SU-DHL-6 (cell line): Measurements from ENCODE around the gene C6orf52.

Experiments
- H2AFZ ChIP-seq: fragments of 200-600 bp; sonication (generic); 2 replicates; pipeline ENCODE4 v1.6.1; 2014; ENCODE audit warnings: low read depth, mild to moderate bottlenecking, moderate library complexity, mixed read lengths, antibody characterized with exemption, low read length; ENCODE audit not compliant: severe bottlenecking
- H3F3A ChIP-seq: fragments of 200-600 bp; shearing (Covaris generic); 2 replicates; pipeline ENCODE4 v1.6.0; 2016; ENCODE audit warnings: antibody characterized with exemption, mild to moderate bottlenecking; ENCODE audit not compliant: insufficient read depth
- H3K27ac ChIP-seq: fragments of 200-600 bp; sonication (generic); 2 replicates; pipeline ENCODE4 v1.5.1; 2016; ENCODE audit warnings: low read depth, mild to moderate bottlenecking, low read length, moderate library complexity, mixed read lengths
- H3K27me3 ChIP-seq: fragments of 200-600 bp; sonication (generic), shearing (Covaris generic); 2 replicates; pipeline ENCODE4 v1.6.0; 2014; ENCODE audit warnings: mild to moderate bottlenecking, low read length
- H3K36me3 ChIP-seq: fragments of 200-600 bp; sonication (generic); 2 replicates; pipeline ENCODE4 v1.6.1; 2014; ENCODE audit warnings: mild to moderate bottlenecking, low read length, mixed read lengths
- H3K4me2 ChIP-seq: fragments of 300-600, 200-600 bp; shearing (Covaris generic), sonication (generic); 2 replicates; pipeline ENCODE4 v1.6.0; 2014; ENCODE audit warnings: low read length, low read depth, mild to moderate bottlenecking; ENCODE audit not compliant: poor library complexity, severe bottlenecking
- H3K4me3 ChIP-seq: fragments of 200-600 bp; sonication (generic); 2 replicates; pipeline ENCODE4 v1.5.1; 2014; ENCODE audit warnings: antibody characterized with exemption, low read length, mild to moderate bottlenecking, mixed read lengths; ENCODE audit not compliant: insufficient read depth, poor library complexity, severe bottlenecking
- H3K79me2 ChIP-seq: fragments of 200-600 bp; sonication (generic); 2 replicates; pipeline ENCODE4 v1.6.1; 2014; ENCODE audit warnings: mild to moderate bottlenecking, low read length, moderate library complexity; ENCODE audit not compliant: insufficient read depth
- H3K9ac ChIP-seq: fragments of 200-600 bp; sonication (generic); 2 replicates; pipeline ENCODE4 v1.7.0; 2014; ENCODE audit warnings: mild to moderate bottlenecking, low read length
- H3K9me2 ChIP-seq: fragments of 200-600 bp; sonication (generic); replicated peaks from 2 replicates; pipeline ENCODE4 v1.6.1; 2014; ENCODE audit warnings: low read length; ENCODE audit not compliant: insufficient read depth
- H3K9me3 ChIP-seq: fragments of 200-600 bp; sonication (generic); 2 replicates; pipeline ENCODE4 v1.6.1; 2014; ENCODE audit warnings: low read length, mixed read lengths; ENCODE audit not compliant: insufficient read depth
- H4K20me1 ChIP-seq: fragments of 200-600 bp; sonication (generic); 2 replicates; pipeline ENCODE4 v1.6.1; 2014; ENCODE audit warnings: low read depth, mild to moderate bottlenecking, antibody characterized with exemption, low read length, moderate library complexity, mixed read lengths
- EZH2phosphoT487 ChIP-seq: fragments of 200-600 bp; sonication (generic), shearing (Covaris generic); conservative IDR thresholded peaks from 2 replicates; pipeline ENCODE4 v1.6.1; 2018; ENCODE audit warnings: mild to moderate bottlenecking, antibody characterized with exemption, low read length, moderate library complexity, mixed read lengths
- TF ChIP-seq, protein P1 (sequence below): fragments of 200-600 bp; sonication (generic); IDR thresholded peaks from one replicate; pipeline ENCODE4 v1.5.1; 2017; ENCODE audit warnings: antibody characterized with exemption, mild to moderate bottlenecking, low read length, moderate library complexity; ENCODE audit not compliant: insufficient read depth, poor library complexity, severe bottlenecking

The C6orf52 gene

GRCh38 chr6:10643201-10643651 is 51.2 kb downstream of the C6orf52 start:
- no peaks in the 10 kb centered on the region for H3K9me2 ChIP-seq
- H3K9ac ChIP-seq = peak overlapping the region; percentile 33
- no peaks in the 10 kb centered on the region for H3K27me3 ChIP-seq
- no peaks in the 10 kb centered on the region for H4K20me1 ChIP-seq
- peak overlapping the region; percentile 67 for H3K27ac ChIP-seq
- H3K4me2 ChIP-seq = peak overlapping the region; percentile 54
- no peaks in the 10 kb centered on the region for H3K79me2 ChIP-seq
- TF ChIP-seq, protein P1, sequence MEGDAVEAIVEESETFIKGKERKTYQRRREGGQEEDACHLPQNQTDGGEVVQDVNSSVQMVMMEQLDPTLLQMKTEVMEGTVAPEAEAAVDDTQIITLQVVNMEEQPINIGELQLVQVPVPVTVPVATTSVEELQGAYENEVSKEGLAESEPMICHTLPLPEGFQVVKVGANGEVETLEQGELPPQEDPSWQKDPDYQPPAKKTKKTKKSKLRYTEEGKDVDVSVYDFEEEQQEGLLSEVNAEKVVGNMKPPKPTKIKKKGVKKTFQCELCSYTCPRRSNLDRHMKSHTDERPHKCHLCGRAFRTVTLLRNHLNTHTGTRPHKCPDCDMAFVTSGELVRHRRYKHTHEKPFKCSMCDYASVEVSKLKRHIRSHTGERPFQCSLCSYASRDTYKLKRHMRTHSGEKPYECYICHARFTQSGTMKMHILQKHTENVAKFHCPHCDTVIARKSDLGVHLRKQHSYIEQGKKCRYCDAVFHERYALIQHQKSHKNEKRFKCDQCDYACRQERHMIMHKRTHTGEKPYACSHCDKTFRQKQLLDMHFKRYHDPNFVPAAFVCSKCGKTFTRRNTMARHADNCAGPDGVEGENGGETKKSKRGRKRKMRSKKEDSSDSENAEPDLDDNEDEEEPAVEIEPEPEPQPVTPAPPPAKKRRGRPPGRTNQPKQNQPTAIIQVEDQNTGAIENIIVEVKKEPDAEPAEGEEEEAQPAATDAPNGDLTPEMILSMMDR = no peak
- no peak for TF ChIP-seq EZH2phosphoT487
- peak overlapping the region; percentile 5 for H3K4me3 ChIP-seq
- H2AFZ ChIP-seq = peak overlapping the region; percentile 29
- peaks cover 8% of the 10 kb centered on the region; the same call in 1 of the 2 replicates for H3K9me3 ChIP-seq
- H3F3A ChIP-seq = no peaks in the 10 kb centered on the region
- H3K36me3 ChIP-seq = no peaks in the 10 kb centered on the region; the same call in 1 of the 2 replicates

DNA sequence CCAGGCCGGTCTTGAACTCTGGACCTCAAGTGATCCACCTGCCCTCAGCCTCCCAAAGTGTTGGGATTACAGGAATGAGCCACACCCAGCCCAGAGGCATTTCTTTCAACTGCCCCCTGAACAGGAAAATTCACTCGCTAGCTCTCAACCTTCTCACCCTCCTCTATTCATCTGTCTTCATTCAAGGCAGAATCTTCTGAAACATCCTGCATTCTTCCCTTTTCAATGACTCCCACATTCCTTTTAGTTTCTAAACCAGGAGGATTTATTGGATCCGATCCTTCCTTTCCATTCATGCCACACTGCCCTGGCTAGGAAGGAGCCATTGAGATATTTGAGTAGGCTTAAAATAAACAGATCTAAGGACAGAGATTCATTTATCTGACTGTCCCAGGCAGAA is 52.9 kb downstream of the C6orf52 start:
- H4K20me1 ChIP-seq = no peaks in the 10 kb centered on the region
- no peak overlapping the region for H3K9ac ChIP-seq
- no peaks in the 10 kb centered on the region for H3F3A ChIP-seq
- H3K79me2 ChIP-seq = no peaks in the 10 kb centered on the region
- H3K4me3 ChIP-seq = no peak overlapping the region
- H3K27me3 ChIP-seq = no peaks in the 10 kb centered on the region
- H2AFZ ChIP-seq = no peak overlapping the region
- no peak overlapping the region for H3K4me2 ChIP-seq
- H3K9me2 ChIP-seq = no peaks in the 10 kb centered on the region
- no peaks in the 10 kb centered on the region; the same call in 1 of the 2 replicates for H3K36me3 ChIP-seq
- H3K9me3 ChIP-seq = peaks cover 8% of the 10 kb centered on the region; the same call in 1 of the 2 replicates
- TF ChIP-seq, protein P1 = no peak
- no peak for TF ChIP-seq EZH2phosphoT487
- no peak overlapping the region for H3K27ac ChIP-seq

DNA sequence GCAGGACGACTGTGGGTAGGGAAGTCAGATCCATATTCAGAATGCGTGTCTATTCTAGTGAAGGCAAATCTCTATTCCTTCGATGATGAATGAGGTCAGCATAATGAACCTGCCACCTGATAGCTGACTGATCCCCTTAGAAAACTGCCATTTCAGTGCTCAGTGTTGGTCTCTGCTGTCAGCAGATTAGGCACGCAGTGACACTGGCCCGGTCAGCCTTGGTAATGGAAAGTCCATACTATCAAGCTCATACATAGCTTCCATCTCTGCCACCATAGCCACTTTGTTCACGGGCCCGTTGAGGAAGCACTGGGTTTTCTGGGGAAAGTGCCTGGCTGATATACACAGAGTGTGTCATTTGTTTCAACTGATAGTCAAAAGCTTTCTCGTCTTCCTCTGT is 54.0 kb downstream of the C6orf52 start:
- H2AFZ ChIP-seq = no peak overlapping the region
- no peak overlapping the region for H3K9ac ChIP-seq
- no peaks in the 10 kb centered on the region; the same call in 1 of the 2 replicates for H3K36me3 ChIP-seq
- H3K4me3 ChIP-seq = no peak overlapping the region
- H3K79me2 ChIP-seq = no peaks in the 10 kb centered on the region
- H3F3A ChIP-seq = no peaks in the 10 kb centered on the region
- no peak for TF ChIP-seq EZH2phosphoT487
- TF ChIP-seq, protein P1 = no peak
- H4K20me1 ChIP-seq = no peaks in the 10 kb centered on the region
- no peak overlapping the region for H3K27ac ChIP-seq
- H3K27me3 ChIP-seq = no peaks in the 10 kb centered on the region
- H3K4me2 ChIP-seq = no peak overlapping the region
- no peaks in the 10 kb centered on the region for H3K9me2 ChIP-seq
- peaks cover 8% of the 10 kb centered on the region; the same call in 1 of the 2 replicates for H3K9me3 ChIP-seq
